Measurements from ENCODE around the gene GCK.

Gene GCK

DNA sequence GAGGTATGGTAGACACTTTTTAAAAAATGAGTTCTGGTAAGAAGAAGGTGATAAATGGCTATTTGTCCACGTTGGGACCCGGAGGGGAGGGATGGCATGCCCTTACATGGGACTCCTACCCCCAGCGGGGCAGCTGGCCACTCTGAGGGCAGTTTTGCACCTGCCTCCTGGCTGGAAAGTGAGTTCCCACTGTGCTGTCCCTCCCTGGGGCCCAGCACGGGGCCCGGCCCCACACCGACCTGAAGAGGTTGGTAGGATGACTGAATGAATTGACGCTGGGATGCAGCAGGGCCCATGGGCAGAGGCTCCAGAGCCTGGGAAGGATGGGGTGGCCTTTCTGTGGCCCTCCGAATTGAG is 85.7 kb downstream of the GCK start:
- H3K4me3 ChIP-seq (ENCODE audit: low read depth, low read length): no peak overlapping the region
- no peak for DNase-seq (ENCODE audit: low read depth)

DNA sequence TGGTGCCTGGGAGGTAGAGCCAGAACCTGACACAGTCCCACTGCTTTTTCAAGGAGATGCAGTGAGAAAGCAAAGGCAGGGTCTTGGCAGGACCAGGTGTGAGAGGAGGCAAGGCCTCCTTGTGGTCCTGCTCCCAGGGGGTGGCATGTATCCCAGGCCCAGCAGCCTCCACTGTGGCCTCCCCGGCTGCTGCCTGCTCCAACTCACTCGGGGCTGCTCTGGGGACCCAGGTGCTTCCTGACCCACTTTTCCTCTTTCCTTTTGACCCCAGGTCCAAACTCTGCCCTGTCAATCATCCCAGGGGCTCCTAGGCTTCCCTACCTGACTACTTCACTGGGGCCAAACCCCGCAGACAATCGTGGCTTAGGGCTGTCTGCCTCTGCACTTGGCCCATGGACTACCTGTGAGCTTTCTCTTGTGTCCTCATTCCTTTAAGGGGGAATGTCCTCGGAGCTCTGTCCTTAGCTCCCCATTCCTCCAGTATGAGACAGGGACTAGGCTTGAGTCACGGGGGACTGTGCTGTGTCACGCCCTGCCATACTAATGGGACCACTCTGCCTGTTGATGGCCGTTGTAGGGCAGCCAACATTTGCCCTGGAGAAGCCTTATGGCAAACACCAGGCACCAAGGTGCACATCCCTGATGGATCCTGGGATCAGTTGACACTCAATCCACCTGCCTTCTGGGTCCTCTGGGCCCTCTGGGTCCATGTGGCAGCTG is 86.2 kb downstream of the GCK start:
- no peak for DNase-seq (ENCODE audit: low read depth)
- TF ChIP-seq, protein P1, sequence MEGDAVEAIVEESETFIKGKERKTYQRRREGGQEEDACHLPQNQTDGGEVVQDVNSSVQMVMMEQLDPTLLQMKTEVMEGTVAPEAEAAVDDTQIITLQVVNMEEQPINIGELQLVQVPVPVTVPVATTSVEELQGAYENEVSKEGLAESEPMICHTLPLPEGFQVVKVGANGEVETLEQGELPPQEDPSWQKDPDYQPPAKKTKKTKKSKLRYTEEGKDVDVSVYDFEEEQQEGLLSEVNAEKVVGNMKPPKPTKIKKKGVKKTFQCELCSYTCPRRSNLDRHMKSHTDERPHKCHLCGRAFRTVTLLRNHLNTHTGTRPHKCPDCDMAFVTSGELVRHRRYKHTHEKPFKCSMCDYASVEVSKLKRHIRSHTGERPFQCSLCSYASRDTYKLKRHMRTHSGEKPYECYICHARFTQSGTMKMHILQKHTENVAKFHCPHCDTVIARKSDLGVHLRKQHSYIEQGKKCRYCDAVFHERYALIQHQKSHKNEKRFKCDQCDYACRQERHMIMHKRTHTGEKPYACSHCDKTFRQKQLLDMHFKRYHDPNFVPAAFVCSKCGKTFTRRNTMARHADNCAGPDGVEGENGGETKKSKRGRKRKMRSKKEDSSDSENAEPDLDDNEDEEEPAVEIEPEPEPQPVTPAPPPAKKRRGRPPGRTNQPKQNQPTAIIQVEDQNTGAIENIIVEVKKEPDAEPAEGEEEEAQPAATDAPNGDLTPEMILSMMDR (conservative IDR thresholded peaks at IDR 0.05; ENCODE audit: low read depth, low read length): no peak
- H3K4me3 ChIP-seq (ENCODE audit: low read depth, low read length): no peak overlapping the region

More for the DNA sequence above, 85.7 kb downstream of the GCK start:
- TF ChIP-seq, protein P1 (conservative IDR thresholded peaks at IDR 0.05; ENCODE audit: low read depth, low read length): no peak

- DNase-seq (ENCODE audit: low read depth): peak; percentile 31
- H3K4me3 ChIP-seq (ENCODE audit: low read depth, low read length): no peak overlapping the region
- TF ChIP-seq, protein P1 (conservative IDR thresholded peaks at IDR 0.05; ENCODE audit: low read depth, low read length): no peak
These were observed 87.0 kb downstream of the GCK start for GRCh38 chr7:44101966-44102845.

- DNase-seq (ENCODE audit: low read depth): no peak
- H3K4me3 ChIP-seq (ENCODE audit: low read depth, low read length): no peak overlapping the region
- TF ChIP-seq, protein P1 (conservative IDR thresholded peaks at IDR 0.05; ENCODE audit: low read depth, low read length): no peak
These were observed 87.8 kb downstream of the GCK start for GRCh38 chr7:44101303-44101965.

DNA sequence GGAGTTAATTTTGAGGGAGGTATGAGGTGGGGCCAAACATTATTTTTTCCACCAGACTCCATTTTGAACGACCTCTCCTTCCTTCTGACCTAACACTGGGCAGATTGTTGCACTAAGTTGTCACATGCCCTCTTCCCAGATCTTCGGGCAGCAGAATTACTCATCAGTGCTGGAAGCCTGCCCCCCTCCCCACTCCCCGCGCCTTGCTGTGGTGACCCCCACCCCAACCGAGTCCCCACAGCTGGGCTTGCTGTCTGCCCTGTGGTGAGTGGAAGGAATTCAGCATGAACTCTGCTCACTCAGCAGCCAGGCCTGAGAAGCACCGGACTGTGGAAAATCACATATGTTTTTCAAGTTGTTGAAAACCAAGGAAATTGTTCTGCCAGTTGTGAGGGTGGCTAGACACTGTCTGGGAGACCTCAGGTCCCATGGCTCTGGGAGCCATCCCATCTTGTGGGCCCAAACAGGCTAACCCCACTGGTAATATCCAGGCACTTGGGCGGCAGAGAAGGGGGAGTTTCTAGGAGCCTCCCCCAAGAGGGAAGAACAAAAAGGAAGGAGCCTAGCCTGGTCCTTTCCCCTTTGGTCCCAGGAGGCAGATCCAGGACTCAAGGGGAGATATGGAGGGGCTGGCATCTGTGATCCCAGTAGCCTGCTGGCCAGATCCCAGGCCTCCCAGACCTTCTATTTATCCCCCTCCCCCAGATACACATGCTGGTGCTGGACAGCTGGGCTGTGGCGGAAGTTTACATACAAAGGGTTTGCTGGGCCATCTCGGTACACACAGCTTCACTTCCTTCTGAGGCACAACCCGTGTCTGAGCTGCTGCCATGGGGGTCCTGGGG is 88.6 kb downstream of the GCK start:
- TF ChIP-seq, protein P1 (conservative IDR thresholded peaks at IDR 0.05; ENCODE audit: low read depth, low read length): no peak
- DNase-seq (ENCODE audit: low read depth): peak; percentile 96
- no peak overlapping the region for H3K4me3 ChIP-seq (ENCODE audit: low read depth, low read length)

DNA sequence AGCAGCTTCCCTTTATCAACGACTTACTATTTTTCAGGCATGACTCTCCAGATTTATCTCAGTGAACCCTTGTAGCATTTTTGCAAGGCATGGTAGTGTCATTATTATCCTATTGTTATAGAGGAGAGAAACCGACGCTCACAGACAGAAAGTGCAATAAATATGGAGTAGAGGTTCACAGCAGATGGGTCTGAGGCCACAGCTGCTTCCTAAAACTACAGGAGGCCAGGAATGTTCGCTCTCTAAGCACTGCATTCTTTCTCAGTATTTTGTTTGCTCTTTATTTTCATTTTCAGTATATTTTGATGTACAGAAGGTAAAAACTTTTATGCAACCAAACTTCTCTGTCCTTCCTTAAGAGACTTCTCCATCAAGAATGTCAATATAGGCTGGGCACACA is 89.6 kb downstream of the GCK start:
- TF ChIP-seq, protein P1 (conservative IDR thresholded peaks at IDR 0.05; ENCODE audit: low read depth, low read length): no peak
- no peak overlapping the region for H3K4me3 ChIP-seq (ENCODE audit: low read depth, low read length)
- peak; percentile 88 for DNase-seq (ENCODE audit: low read depth)

Data from choroid plexus epithelial cell (primary cell).